Mesendoderm (in vitro differentiated cells): ENCODE measurements around the gene ABHD17C.
A peak's percentile ranks its signal among the peaks of the same experiment; 100 is the strongest.

Experiments used
- DNase-seq: peaks from one replicate; pipeline ENCODE4 v3.0.0; 2013
- H2AK5ac ChIP-seq: 2 replicates; pipeline ENCODE4 v1.6.1; 2013; ENCODE audit warnings: low read length, inconsistent platforms
- H2BK120ac ChIP-seq: 2 replicates; pipeline ENCODE4 v1.6.1; 2013; ENCODE audit warnings: low read depth, mild to moderate bottlenecking, low read length, moderate library complexity, mixed read lengths
- H2BK15ac ChIP-seq: replicated peaks from 2 replicates; pipeline ENCODE4 v1.6.1; 2013; ENCODE audit warnings: low read depth, mild to moderate bottlenecking, moderate library complexity
- H2BK5ac ChIP-seq: 2 replicates; pipeline ENCODE4 v1.6.1; 2013; ENCODE audit warnings: low read length, inconsistent platforms
- H3K18ac ChIP-seq: 2 replicates; pipeline ENCODE4 v1.6.1; 2013; ENCODE audit warnings: mild to moderate bottlenecking, low read length, mixed read lengths
- H3K23ac ChIP-seq: one replicate; pipeline ENCODE4 v1.6.1; 2013; ENCODE audit warnings: low read length
- H3K27ac ChIP-seq: 2 replicates; pipeline ENCODE4 v1.5.1; 2013; ENCODE audit warnings: low read depth, mild to moderate bottlenecking, inconsistent platforms, low read length, moderate library complexity
- H3K27me3 ChIP-seq: 2 replicates; pipeline ENCODE4 v1.6.1; 2013; ENCODE audit warnings: low read length, control low read depth, mild to moderate bottlenecking, inconsistent platforms; ENCODE audit not compliant: insufficient read depth, poor library complexity
- H3K36me3 ChIP-seq: 2 replicates; pipeline ENCODE4 v1.6.1; 2013; ENCODE audit warnings: low read length, inconsistent platforms; ENCODE audit not compliant: control insufficient read depth, insufficient read depth
- H3K4ac ChIP-seq: one replicate; pipeline ENCODE4 v1.6.1; 2013; ENCODE audit warnings: low read depth, mild to moderate bottlenecking, low read length, moderate library complexity
- H3K4me1 ChIP-seq: 2 replicates; pipeline ENCODE4 v1.6.1; 2013; ENCODE audit warnings: low read depth, low read length, inconsistent platforms; ENCODE audit not compliant: control insufficient read depth
- H3K4me2 ChIP-seq: 2 replicates; pipeline ENCODE4 v1.6.1; 2013; ENCODE audit warnings: low read length
- H3K4me3 ChIP-seq: 2 replicates; pipeline ENCODE4 v1.5.1; 2013; ENCODE audit warnings: mild to moderate bottlenecking, low read length
- H3K56ac ChIP-seq: one replicate; pipeline ENCODE4 v1.6.1; 2013; ENCODE audit warnings: low read length
- H3K79me1 ChIP-seq: 2 replicates; pipeline ENCODE4 v1.6.1; 2013; ENCODE audit warnings: low read length, inconsistent platforms
- H3K79me2 ChIP-seq: 2 replicates; pipeline ENCODE4 v1.6.1; 2013; ENCODE audit warnings: mild to moderate bottlenecking, low read length; ENCODE audit not compliant: control insufficient read depth, insufficient read depth
- H3K9ac ChIP-seq: 2 replicates; pipeline ENCODE4 v1.6.1; 2013; ENCODE audit warnings: low read length, inconsistent platforms
- H4K5ac ChIP-seq: one replicate; pipeline ENCODE4 v1.6.1; 2013; ENCODE audit warnings: low read length
- H4K8ac ChIP-seq: one replicate; pipeline ENCODE4 v1.6.1; 2013; ENCODE audit warnings: low read depth, mild to moderate bottlenecking, control low read depth, low read length, moderate library complexity
- WGBS: extraction: QIAGEN DNeasy Blood & Tissue Kit; methylation state at CpG from one replicate; pipeline ENCODE4 v1.1.7; 2013; ENCODE audit warnings: low lambda C conversion rate, missing lambda C conversion rate; ENCODE audit not compliant: insufficient coverage; ENCODE audit errors: extremely low coverage; 5-methylcytosine and 5-hydroxymethylcytosine counted together

The ABHD17C gene

GRCh38 chr15:80697075-80697685 is 2.1 kb downstream of the ABHD17C start:
- Histone ChIP-seq H3K36me3 (no peaks in the 10 kb centered on the region), H3K4me3 (no peak overlapping the region)

GRCh38 chr15:80698676-80699075 is 3.6 kb downstream of the ABHD17C start:
- no peak overlapping the region for H4K8ac ChIP-seq
- no peaks in the 10 kb centered on the region for H3K36me3 ChIP-seq
- no peak overlapping the region for H3K23ac ChIP-seq
- no peak overlapping the region for H3K56ac ChIP-seq
- H3K9ac ChIP-seq, result no peak overlapping the region
- no peak for DNase-seq
- H4K5ac ChIP-seq, result no peak overlapping the region
- no peak overlapping the region for H2BK120ac ChIP-seq
- peaks cover 1% of the 10 kb centered on the region for H3K79me2 ChIP-seq
- H3K27me3 ChIP-seq, result no peaks in the 10 kb centered on the region
- H3K4ac ChIP-seq, result no peak overlapping the region
- H3K4me1 ChIP-seq, result peaks cover 5% of the 10 kb centered on the region
- WGBS, result no CpG with 5 or more reads among the region's 1 CpG
- no peak overlapping the region for H3K18ac ChIP-seq
- no peak overlapping the region for H3K4me2 ChIP-seq
- H3K4me3 ChIP-seq, result no peak overlapping the region
- no peak overlapping the region for H3K27ac ChIP-seq
- no peak overlapping the region for H2BK15ac ChIP-seq
- H2BK5ac ChIP-seq, result no peak overlapping the region
- H2AK5ac ChIP-seq, result no peak overlapping the region
- H3K79me1 ChIP-seq, result peaks cover 11% of the 10 kb centered on the region

More at GRCh38 chr15:80697075-80697685, 2.1 kb downstream of the ABHD17C start:
- Histone ChIP-seq H2BK15ac (no peak overlapping the region), H4K8ac (no peak overlapping the region), H2BK5ac (no peak overlapping the region), H3K79me1 (peaks cover 11% of the 10 kb centered on the region), H3K56ac (no peak overlapping the region), H2BK120ac (no peak overlapping the region), H3K4ac (no peak overlapping the region), H2AK5ac (no peak overlapping the region), H4K5ac (no peak overlapping the region), H3K4me1 (peaks cover 5% of the 10 kb centered on the region), H3K27me3 (no peaks in the 10 kb centered on the region), H3K79me2 (peaks cover 1% of the 10 kb centered on the region), H3K9ac (no peak overlapping the region), H3K18ac (no peak overlapping the region), H3K4me2 (no peak overlapping the region), H3K23ac (no peak overlapping the region), H3K27ac (no peak overlapping the region)
- no peak for DNase-seq
- 100% methylated on average over 2 of the region's 6 CpGs for WGBS

- Histone ChIP-seq H2BK5ac (no peak overlapping the region), H3K4ac (no peak overlapping the region), H2BK120ac (no peak overlapping the region), H3K4me2 (no peak overlapping the region), H3K56ac (no peak overlapping the region), H3K9ac (no peak overlapping the region), H3K27me3 (no peaks in the 10 kb centered on the region), H4K8ac (no peak overlapping the region), H2AK5ac (no peak overlapping the region), H3K36me3 (no peaks in the 10 kb centered on the region), H3K4me3 (no peak overlapping the region), H3K79me2 (peaks cover 1% of the 10 kb centered on the region), H3K4me1 (peaks cover 5% of the 10 kb centered on the region), H3K27ac (no peak overlapping the region), H4K5ac (no peak overlapping the region), H3K18ac (no peak overlapping the region), H3K79me1 (peaks cover 13% of the 10 kb centered on the region), H3K23ac (no peak overlapping the region), H2BK15ac (no peak overlapping the region)
- no peak for DNase-seq
- no CpG with 5 or more reads among the region's 1 CpG for WGBS
Observed at GRCh38 chr15:80699981-80700380, 4.9 kb downstream of the ABHD17C start.

GRCh38 chr15:80701676-80702311 is 6.7 kb downstream of the ABHD17C start:
- Histone ChIP-seq H3K23ac (no peak overlapping the region), H3K27ac (no peak overlapping the region), H2AK5ac (no peak overlapping the region), H3K9ac (no peak overlapping the region), H2BK5ac (no peak overlapping the region), H3K79me1 (peaks cover 10% of the 10 kb centered on the region), H4K5ac (no peak overlapping the region), H2BK15ac (no peak overlapping the region), H3K27me3 (no peaks in the 10 kb centered on the region), H3K79me2 (peaks cover 1% of the 10 kb centered on the region), H3K4me3 (no peak overlapping the region), H3K18ac (no peak overlapping the region), H3K56ac (no peak overlapping the region), H3K4me1 (peaks cover 3% of the 10 kb centered on the region), H3K4ac (no peak overlapping the region), H4K8ac (no peak overlapping the region), H3K4me2 (no peak overlapping the region), H2BK120ac (no peak overlapping the region), H3K36me3 (no peaks in the 10 kb centered on the region)
- no peak for DNase-seq
- WGBS, result no CpG with 5 or more reads among the region's 7 CpGs

- Histone ChIP-seq H3K27ac (no peak overlapping the region), H3K56ac (no peak overlapping the region), H3K79me2 (no peaks in the 10 kb centered on the region), H3K79me1 (peaks cover 10% of the 10 kb centered on the region), H4K8ac (no peak overlapping the region), H3K9ac (no peak overlapping the region), H2AK5ac (no peak overlapping the region), H3K4ac (no peak overlapping the region), H3K23ac (no peak overlapping the region), H3K18ac (no peak overlapping the region), H2BK5ac (no peak overlapping the region), H4K5ac (no peak overlapping the region), H3K4me2 (no peak overlapping the region), H3K27me3 (no peaks in the 10 kb centered on the region), H2BK120ac (no peak overlapping the region), H3K4me1 (peaks cover 2% of the 10 kb centered on the region), H3K36me3 (no peaks in the 10 kb centered on the region), H2BK15ac (no peak overlapping the region), H3K4me3 (no peak overlapping the region)
- peak; percentile 19 for DNase-seq
- no CpG with 5 or more reads among the region's 5 CpGs for WGBS
Observed at GRCh38 chr15:80703081-80703480, 8.0 kb downstream of the ABHD17C start.

GRCh38 chr15:80703965-80704364 is 8.9 kb downstream of the ABHD17C start:
- H2BK5ac ChIP-seq, result no peak overlapping the region
- no peak overlapping the region for H4K5ac ChIP-seq
- H3K9ac ChIP-seq, result no peak overlapping the region
- no peak overlapping the region for H3K27ac ChIP-seq
- H2AK5ac ChIP-seq, result no peak overlapping the region
- H3K4me1 ChIP-seq, result peaks cover 2% of the 10 kb centered on the region
- H2BK120ac ChIP-seq, result no peak overlapping the region
- no peaks in the 10 kb centered on the region for H3K79me2 ChIP-seq
- H3K4ac ChIP-seq, result no peak overlapping the region
- peaks cover 8% of the 10 kb centered on the region for H3K79me1 ChIP-seq
- no peak overlapping the region for H3K18ac ChIP-seq
- no peak overlapping the region for H3K4me2 ChIP-seq
- no CpG with 5 or more reads among the region's 3 CpGs for WGBS
- no peak overlapping the region for H3K4me3 ChIP-seq
- H3K36me3 ChIP-seq, result no peaks in the 10 kb centered on the region
- H4K8ac ChIP-seq, result no peak overlapping the region
- H3K56ac ChIP-seq, result no peak overlapping the region
- H2BK15ac ChIP-seq, result no peak overlapping the region
- DNase-seq, result no peak
- no peak overlapping the region for H3K23ac ChIP-seq
- H3K27me3 ChIP-seq, result no peaks in the 10 kb centered on the region
